GM18508 (cell line): Measurements from ENCODE around the gene CREG2.
"Not testable (repeated sequence)": the region's sequence is repeated elsewhere in the genome, so short reads cannot be mapped to it uniquely, and the experiment has no call there.

Experiments used
- ATAC-seq: cut with Tn5 transposase; IDR thresholded peaks from one replicate; pipeline ENCODE4 v1.9.1; 2021; ENCODE audit warnings: moderate number of reproducible peaks; ENCODE audit not compliant: insufficient read depth, unreplicated experiment

CREG2 gene

DNA sequence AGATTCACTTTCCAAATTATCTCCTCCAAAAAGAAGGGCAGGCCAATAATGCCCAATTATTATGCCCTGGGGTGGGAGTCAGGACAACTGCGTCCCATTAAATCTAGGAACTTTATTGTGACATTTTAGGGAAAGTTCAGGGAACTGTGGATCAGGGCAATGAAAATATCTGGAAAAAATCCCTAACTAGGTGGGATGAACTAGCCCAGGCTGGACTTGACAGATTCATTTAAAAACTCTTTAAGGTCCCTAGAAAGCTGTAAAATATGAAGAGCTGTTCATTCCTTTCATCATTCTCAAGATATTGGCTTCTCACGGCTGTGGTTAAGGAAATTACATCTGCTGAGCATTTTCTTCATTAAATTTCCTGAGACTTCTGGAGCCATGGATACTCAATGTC lies 8.2 kb downstream of the CREG2 start:
- ATAC-seq: no peak

DNA sequence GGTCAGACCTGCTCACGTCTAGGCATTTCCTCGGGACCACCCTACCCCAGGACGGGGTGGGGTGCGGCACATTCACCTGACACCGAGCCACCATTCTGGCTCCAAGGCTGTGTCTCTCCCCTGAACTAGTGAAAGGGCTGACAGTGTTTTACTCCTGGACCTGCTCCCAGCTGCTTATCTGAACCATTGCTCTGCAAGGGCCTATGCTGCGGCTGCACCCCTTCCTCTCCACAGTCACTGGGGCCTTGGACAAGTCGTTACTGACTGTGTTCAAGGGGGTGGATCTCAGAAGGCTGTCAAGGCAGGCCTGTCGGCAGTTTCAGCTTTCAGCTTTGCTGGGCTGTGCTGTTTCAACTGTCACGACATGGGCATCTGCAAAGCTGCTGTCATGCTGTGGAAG lies 11.7 kb downstream of the CREG2 start:
- ATAC-seq: no peak

DNA sequence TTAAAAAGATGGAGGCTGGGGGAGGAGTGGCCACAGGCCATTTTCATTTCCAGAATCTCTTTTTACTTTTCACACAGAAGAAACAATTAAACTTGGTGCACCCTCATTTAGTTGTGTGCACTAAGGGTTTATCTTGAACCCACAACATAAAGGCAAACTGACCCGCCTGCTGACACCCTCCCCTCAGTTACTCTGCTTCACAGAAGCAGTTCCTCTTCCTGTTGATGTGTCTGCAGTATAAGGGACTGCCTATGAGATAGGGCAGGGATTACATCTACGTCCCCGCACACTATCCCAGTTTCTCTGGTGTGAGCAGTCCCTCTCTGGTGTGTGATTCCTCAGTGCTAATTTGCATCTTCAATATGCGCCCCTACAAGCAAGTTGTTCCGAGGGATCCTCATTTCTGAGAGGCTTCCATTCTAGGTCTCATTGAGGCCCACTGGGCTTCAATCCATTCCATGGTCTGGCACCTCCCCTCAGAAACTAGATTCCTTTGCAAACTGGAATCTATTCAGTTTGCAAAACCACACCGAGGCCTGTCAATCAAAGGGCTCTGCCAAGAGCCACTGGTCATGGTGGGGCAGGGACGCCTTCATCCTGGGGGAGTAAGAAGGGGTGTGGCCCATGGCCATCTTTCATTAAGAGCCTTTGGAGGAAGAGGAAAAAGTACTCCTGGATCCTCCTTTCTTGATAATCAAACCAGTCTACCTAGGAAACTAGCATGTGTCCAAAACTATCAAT lies 12.3 kb downstream of the CREG2 start:
- ATAC-seq: no peak

DNA sequence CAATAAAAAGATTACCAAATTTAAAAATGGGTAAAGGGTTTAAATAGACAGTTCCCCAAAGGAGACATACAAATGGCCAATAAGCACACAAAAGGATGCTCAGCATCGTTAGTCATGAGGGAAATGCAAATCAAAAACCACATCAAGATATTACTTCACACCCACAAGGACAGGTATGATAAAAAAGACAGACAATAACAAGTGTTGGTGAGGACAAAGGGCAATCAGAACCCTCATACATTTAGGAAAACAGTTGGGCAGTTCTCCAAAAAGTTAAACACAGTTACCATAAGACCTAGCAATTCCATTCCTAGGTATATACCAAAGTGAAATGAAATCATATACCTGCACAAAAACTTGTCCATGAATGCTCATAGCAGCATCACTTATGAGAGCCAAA lies 14.5 kb downstream of the CREG2 start:
- no peak for ATAC-seq

DNA sequence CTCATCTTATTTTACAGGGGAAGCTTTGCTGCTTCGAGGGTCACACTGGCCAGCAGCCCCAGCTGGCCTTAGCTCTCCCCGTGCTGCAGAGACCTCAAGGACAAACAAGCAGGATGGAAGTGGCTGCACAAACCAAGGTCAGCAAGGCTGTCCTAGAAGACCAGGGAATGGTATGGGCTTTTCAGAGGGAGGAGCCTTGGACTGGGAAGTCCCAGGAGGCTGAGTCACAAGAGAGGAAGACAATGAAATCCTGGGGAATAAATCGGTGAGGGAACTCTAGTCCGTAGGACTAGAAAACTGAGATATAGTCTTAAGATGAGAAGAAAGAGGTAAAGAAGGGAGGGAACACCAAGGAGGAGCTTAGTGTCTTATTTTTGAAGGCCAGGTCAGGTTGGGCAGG lies 15.7 kb downstream of the CREG2 start:
- ATAC-seq: no peak

DNA sequence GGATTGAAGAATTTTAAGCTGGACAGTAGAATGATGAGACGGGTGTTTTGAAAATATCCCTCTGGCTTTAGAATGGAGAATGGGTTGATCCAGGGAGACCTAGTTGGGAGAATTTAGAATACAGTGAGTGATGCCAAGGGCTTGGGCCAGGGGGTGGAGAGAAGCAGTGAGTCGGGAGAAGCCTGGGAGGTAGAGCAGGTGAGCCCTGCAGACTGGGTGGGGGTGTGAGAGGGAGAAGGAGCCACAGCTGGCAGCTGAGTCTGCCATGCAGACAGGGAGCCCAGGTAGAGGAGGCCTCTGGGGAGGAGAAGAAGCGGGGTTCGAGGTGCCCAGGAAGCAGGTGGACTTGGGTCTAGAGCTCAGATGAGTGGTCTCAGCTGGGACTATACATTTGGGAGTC lies 18.2 kb downstream of the CREG2 start:
- no peak for ATAC-seq

DNA sequence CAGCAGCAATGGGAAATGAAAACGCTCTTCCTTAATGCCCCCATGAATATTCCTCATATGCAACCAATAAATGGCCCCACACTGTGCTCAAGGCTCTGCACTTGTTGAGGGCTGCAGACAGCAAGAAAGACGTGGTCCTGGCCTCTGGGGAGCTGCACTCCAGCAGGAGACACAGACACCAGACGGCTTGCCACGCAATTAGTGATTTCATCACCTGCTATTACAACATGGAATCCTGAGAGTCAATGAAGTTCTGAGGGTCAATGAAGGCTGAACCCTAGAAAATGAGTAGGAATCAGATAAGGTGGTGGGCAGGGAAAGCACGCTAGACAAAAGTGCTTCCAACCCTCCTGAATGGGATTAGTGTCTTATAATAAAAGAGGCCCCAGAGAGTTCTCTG lies 18.9 kb downstream of the CREG2 start:
- ATAC-seq: no peak

DNA sequence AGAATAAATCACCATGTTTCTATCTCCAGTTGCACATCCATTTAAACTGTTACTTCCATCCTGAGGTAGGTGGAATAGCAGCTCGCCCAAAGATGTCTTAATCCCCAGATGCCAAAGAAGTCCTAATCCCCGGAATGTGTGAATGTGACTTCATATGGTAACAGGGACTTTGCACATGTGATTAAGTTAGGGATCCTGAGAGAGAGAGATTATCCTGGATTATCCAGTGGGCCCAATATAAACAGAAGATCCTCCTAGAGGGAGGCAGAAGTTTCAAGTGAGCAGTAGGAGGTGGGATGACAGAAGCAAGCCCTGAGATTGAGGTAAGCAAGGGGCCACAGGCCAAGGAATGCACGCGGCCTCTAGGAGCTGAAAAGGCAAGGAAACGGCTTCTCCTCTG lies 19.8 kb downstream of the CREG2 start:
- ATAC-seq: no peak

DNA sequence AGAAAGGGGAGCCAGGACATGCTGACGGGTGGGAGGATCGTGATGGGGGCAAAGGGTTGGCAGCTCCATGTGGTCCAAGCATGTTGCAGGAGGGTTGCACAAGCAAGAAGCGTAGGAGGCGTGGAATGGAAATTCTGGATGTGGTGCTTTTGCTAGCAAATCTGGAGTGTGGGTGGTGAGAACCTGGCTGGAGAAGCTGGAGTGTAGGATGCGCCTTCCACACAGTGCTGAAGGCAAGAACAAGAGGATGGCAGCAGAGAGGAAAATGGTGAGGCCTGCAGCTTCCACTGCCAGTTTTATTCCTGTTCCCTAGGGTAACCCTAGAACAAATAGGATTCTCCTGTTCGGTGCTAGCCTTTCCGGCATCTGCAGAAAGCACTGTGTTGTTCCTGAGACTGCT lies 22.4 kb downstream of the CREG2 start:
- no peak for ATAC-seq

DNA sequence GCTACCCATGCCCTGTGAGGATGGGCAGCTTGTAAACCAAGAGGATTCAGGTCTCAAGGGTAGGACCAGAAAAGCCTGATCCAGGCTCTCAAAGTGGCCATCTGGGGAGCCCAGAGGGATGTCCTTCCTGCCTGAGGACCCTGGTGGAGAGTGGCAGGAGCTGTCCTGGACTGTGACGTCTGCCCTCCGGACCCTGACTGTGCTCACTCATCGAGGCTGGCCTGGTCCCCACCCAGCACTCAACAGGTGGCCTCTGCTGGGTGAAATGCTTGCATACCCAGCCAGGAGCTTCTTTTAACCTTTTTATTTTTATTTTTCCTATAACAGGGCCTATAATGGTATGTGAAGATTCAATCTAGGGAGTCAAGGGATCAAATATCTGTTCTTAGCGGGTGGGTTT lies 24.5 kb downstream of the CREG2 start:
- ATAC-seq: no peak

DNA sequence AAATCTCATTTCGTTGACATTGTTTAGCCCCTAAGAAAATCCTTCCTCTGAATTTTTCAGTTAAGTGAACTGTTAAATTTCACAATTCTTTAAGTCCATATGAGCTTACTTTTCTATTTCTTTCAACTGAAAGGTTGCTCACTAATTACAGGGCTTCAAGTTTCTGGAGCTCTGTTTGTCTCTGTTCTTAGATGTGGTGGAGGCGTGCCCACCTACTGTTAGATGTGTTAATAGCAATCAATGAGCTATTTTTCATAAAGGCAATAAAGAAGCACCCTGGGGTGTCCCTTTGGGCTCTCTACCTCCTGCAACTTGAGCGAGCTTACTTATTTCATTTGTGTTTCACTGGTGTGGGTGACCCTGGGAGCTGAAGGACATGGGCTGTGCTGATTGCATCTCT lies 25.0 kb downstream of the CREG2 start:
- no peak for ATAC-seq

DNA sequence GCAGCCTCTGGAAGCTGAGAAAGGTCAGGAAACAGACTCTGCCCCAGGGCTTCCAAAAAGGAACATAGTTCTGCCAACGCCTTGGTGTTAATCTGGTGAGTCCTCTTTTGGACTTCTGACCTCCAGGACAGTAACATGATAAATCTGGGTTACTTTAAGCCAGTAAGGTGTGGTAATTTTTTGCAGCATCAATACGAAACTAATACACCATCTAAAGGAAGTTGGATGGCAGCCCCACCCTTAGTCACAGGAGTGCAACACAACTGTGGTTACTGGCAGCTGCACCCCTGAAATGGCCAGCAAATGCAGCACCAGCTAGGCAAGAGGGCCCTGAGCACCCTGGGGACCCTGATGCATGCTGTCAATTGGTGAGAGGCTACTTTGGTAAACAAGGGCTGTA lies 25.8 kb downstream of the CREG2 start:
- no peak for ATAC-seq

DNA sequence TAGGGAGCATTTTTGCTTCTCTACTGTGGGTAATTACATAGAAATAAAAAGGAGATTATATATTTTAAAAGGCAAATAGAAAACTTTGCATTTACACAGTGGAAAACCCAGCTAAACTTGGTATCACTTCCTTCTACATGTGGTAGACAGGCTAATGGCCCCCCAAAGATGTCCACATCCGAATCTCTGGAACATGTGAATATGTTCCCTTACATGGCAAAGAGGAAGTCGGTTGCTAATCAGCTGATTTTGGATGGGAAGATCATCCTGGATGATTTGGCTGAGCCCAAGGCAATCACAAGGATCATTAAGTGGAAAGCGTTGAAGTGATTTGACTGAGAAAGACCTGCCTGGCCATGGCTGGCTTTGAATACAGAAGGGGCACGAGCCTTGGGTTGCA lies 26.2 kb downstream of the CREG2 start:
- no peak for ATAC-seq

DNA sequence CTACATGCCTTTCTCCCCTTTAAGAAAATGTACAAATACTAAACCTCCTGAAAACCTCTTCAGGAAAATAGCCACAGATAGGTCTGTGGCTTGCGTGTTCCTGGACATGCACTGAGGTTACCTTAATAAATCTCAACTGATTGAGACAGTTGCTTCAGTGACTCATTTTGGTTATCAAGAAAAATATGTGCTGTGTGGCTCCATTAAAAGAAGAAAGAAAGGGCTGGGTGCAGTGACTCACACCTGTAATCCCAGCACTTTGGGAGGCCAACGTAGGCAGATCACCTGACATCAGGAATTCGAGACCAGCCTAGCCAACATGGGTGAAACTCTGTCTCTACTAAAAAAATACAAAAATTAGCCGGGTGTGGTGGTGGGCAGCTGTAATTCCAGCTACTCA lies 27.1 kb downstream of the CREG2 start:
- no peak for ATAC-seq

DNA sequence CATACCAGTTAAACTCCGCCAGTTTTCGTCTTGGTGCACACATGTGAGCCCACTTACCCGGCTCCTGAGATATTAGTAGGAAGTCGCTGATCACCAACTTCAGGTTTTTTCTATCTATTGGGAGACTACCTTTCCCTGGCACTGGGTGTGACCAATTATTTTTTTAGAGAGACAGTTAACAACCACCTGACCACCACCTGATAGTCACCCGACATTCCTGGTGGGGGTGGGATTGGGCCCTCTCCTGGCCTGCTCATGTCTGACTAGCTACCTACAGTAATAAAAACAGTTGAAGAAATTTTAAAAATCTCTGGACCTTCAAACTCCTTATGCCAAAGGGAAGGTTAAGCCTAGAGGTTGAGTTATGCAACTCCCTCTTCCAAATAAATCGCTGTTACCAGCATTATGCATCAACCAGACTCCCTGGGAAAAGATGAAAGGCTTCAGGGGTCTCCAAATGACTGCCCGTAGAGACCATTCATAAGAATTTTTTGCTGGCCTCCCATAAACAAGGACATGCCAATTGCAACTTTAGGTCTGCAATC lies 27.8 kb downstream of the CREG2 start:
- ATAC-seq: no peak

DNA sequence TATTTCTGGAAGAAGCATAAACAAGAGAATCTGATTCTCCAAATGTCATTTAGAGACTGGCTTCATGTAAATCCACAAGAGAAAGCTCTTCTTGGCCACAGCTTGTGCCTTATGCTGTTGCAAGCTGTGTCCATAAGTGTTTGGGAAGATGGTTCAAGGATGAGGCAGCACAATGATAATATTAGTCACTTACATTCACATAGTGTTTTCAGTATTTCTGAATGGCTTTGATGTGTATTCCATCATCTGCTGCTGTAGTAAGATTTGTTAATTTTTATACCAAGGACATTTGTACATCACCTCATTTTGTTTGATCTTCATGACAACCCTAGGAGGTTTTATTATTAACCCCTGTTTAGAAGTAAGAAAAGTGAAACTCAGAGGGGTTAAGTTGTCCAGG lies 29.9 kb downstream of the CREG2 start:
- ATAC-seq: no peak

DNA sequence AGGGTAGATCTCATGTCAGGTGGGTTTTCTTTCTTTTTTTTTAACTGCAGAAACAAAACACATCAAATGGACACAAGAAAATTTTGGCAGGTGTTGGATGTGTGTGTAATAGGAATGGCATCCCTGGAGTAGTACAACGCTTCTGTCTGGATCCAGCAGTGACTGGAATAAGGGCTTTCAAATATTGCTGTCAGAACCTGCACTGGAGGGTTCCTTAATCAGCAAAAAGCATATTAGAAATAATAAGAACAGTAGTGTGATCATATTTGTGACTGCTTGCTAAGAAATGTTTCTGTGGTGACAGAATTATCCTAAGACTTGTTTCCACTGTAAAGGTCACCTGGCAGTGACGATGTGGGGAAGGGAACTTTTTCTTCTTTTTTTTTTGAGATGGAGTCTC lies 30.8 kb downstream of the CREG2 start:
- no peak for ATAC-seq

DNA sequence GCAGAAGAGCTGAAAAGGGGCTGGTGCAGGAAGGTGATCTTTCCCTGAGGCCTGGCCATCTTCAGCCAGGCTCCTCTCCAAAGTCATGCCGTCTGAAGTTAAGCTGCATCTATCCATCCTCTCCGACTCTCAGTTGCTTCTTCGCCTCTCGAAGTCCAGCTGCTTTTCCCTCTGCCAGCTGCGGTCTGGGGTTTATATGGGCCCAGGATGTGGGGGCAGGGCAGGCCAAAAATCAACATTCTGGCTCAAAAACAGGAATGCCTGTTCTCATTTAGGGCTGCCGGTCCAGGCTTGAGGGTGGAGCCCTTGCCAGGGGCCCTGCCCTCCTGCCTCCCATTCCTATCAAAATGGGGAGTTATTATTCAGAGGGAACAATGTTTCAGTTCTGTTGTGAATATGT lies 31.2 kb downstream of the CREG2 start:
- no peak for ATAC-seq

DNA sequence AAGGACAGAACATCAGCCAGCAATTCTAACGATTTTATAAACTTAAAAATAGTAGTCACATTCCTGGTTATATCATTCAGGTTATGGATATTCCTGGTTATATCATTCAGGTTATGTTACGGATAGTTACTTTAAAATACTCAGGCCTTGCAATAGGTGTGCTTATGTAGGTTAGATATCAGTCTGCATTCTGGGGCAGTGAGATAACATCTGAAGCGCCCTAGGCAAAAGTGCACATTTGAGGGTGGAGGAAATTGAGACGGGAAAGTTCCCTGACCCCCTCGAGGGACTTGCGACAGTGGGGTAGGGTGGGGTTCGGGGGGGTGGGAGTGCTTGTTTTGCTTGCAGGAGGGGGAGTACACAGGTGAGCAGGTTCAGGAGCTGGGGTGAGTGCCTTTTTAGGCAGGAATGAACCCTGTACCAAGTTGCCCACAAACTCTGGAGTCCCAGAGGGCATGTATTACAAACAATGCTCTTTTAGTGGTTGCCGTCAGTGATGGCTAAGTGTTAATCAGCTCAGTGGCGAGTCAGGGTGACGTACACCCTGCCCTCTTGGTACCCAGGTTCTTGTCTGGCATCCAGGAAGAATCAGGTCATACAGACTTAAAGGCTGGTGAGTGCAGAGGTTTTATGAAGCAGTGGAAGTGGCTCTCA lies 31.8 kb downstream of the CREG2 start:
- ATAC-seq: no peak

DNA sequence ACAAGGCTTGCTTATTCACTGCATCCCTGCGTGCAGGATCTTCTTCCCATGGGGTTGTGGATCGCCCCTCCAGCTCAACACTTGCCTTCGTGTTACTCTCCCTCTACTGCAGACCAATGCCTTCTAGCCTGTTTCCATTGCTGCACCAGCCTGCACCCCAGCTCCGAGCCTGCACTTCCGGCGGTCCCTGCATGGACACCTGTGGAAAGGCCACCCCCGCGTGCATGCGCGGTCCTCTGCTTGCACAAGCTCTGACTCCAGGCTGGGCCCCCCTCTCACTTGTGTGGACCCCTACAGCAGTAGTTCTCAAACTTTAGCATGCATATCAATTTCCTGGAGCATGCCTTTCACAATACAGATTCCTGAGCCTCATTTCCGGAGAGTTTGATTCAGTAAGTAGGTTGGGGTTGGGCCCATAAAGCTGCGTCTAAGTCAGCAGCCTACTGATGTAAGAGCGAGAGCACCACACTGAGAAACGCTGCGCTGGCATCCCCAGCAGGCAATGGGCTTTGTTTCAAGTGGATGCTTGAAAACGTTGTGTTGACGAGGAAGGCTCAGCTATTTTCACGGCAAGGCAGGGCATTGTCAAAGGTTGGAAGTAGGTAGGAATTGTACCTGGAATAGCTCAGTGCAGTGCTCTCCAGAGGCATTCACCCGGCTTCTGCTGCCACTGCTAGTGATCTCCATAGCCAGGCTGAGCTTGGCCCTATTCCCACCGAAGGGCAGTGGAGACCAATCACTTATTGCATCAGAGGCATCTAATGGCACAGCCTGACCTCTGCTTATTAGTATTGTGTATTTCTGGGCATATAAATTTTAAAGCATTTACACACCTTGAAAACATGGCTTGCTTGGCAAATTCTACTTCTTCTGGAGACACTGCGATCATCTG lies 32.6 kb downstream of the CREG2 start:
- no peak for ATAC-seq

DNA sequence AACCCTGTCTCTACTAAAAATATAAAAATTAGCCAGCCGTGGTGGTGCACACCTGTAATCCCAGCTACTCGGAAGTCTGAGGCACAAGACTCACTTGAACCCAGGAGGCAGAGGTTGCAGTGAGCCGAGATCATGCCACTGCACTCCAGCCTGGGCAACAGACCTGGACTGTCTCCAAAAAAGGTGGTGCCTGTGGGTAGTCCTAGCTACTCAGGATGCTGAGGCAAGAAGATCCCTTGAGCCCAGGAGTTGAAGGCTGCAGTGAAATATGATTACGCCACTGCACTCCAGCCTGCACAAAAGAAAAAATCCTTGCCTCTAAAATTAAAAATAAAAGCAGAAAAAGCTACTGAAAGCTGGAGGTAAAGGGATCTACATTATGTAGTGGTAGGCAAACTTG lies 34.7 kb downstream of the CREG2 start:
- ATAC-seq: not testable (repeated sequence)
